HL-60 (cell line): ENCODE results near the gene NR3C2.

Experiments
- DNase-seq, 2 experiments: peaks; one replicate each; pipeline ENCODE4 v3.0.0-alpha.2; 2010 to 2020; ENCODE audit warnings: low read depth in 1 of 2, low spot score in 1 of 2
- H3K27ac ChIP-seq: fragments of 250-450 bp; sonication (Bioruptor Pico); replicated peaks from 2 replicates; pipeline ENCODE4 v1.5.1; 2020; ENCODE audit warnings: mild to moderate bottlenecking, moderate library complexity
- H3K27me3 ChIP-seq: fragments of 250-450 bp; sonication (Bioruptor Pico); 2 replicates; pipeline ENCODE4 v1.5.1; 2021; ENCODE audit warnings: mild to moderate bottlenecking, moderate library complexity; ENCODE audit not compliant: insufficient read depth, poor library complexity, severe bottlenecking
- H3K4me3 ChIP-seq: replicated peaks from 2 replicates; pipeline ENCODE4 v1.5.1; 2011; ENCODE audit warnings: mild to moderate bottlenecking, control low read depth, low read length; ENCODE audit not compliant: insufficient read depth
- CTCF ChIP-seq: IDR thresholded peaks from one replicate; pipeline ENCODE4 v1.5.1; 2011; ENCODE audit warnings: low read length, control low read depth, inconsistent platforms; ENCODE audit not compliant: insufficient read depth
- GABPA ChIP-seq: IDR thresholded peaks from 2 replicates; pipeline ENCODE4 v1.6.1; 2012; ENCODE audit warnings: low read depth
- POLR2AphosphoS5 ChIP-seq: IDR thresholded peaks from 2 replicates; pipeline ENCODE4 v1.6.1; 2012; ENCODE audit warnings: low read depth
- REST ChIP-seq: IDR thresholded peaks from 2 replicates; pipeline ENCODE4 v1.6.1; 2012; ENCODE audit warnings: low read depth; ENCODE audit not compliant: insufficient replicate concordance
- SPI1 ChIP-seq: IDR thresholded peaks from 2 replicates; pipeline ENCODE4 v1.6.1; 2012; ENCODE audit warnings: low read depth, mild to moderate bottlenecking, borderline replicate concordance

Gene NR3C2

GRCh38 chr4:148154769-148155168, 287.4 kb downstream of the NR3C2 start:
- DNase-seq: no peak
- no peak overlapping the region for H3K4me3 ChIP-seq
- TF ChIP-seq CTCF (no peak), REST (no peak), GABPA (no peak)
- H3K27ac ChIP-seq: no peak overlapping the region
- no peaks in the 10 kb centered on the region for H3K27me3 ChIP-seq

GRCh38 chr4:148152868-148153625, 289.2 kb downstream of the NR3C2 start:
- DNase-seq: no peak
- Histone ChIP-seq H3K4me3 (no peak overlapping the region), H3K27ac (no peak overlapping the region), H3K27me3 (no peaks in the 10 kb centered on the region)
- no peak for TF ChIP-seq REST
- TF ChIP-seq POLR2AphosphoS5: no peak
- no peak for TF ChIP-seq CTCF

- no peak for DNase-seq
- Histone ChIP-seq H3K27ac (no peak overlapping the region), H3K27me3 (no peaks in the 10 kb centered on the region), H3K4me3 (no peak overlapping the region)
- TF ChIP-seq SPI1: no peak
- no peak for TF ChIP-seq REST
- TF ChIP-seq GABPA: no peak
- TF ChIP-seq POLR2AphosphoS5: no peak
- TF ChIP-seq CTCF: no peak
These were observed 290.4 kb downstream of the NR3C2 start for GRCh38 chr4:148151806-148152205.
